ENCODE results near the gene NHERF1. TPM values are rescaled to one million over a fixed set of nuclear protein-coding genes. Genes with fewer than 3 reads are reported as not detected.

The NHERF1 gene
- polyA plus RNA-seq, 1 donor (not counting 4 experiments of a cell fraction or from before 2014, with no cell fraction given), result 45.6 TPM

GRCh38 chr17:74737299-74738050, 11.0 kb upstream of the NHERF1 start:
- DNase-seq (ENCODE audit: low read depth, low spot score) (no peak), FAIRE-seq (no peak)
- TF ChIP-seq CTCF (optimal IDR thresholded peaks at IDR 0.05 in 1 of 3, IDR thresholded peaks at IDR 0.05 in 1 of 3, conservative IDR thresholded peaks at IDR 0.05 in 1 of 3; ENCODE audit: extremely low read depth in 1 of 3, insufficient read depth in 2 of 3, low read length in 3 of 3) (peak; percentile 15 to 58 (median 58)), EZH2 (IDR thresholded peaks at IDR 0.05; ENCODE audit: low read length) (peak; percentile 89)
- Histone ChIP-seq H3K9ac (ENCODE audit: control insufficient read depth, extremely low read depth, insufficient read depth, low read length) (no peak overlapping the region), H4K20me1 (ENCODE audit: control insufficient read depth, extremely low read depth, insufficient read depth, low read length) (peaks cover 2% of the 10 kb centered on the region), H3K4me2 (ENCODE audit: control insufficient read depth, extremely low read depth, insufficient read depth, low read depth, low read length) (peak overlapping the region; percentile 22), H2AFZ (ENCODE audit: control insufficient read depth, low read length) (no peak overlapping the region), H3K9me1 (ENCODE audit: control insufficient read depth, extremely low read depth, insufficient read depth, low read length) (no peaks in the 10 kb centered on the region), H3K27ac (ENCODE audit: control insufficient read depth, insufficient read depth, low read length) (no peak overlapping the region), H3K27me3 (ENCODE audit: control insufficient read depth, extremely low read depth, insufficient read depth, low read length) (peaks cover 50% of the 10 kb centered on the region), H3K36me3 (ENCODE audit: control insufficient read depth in 2 of 2, extremely low read depth in 1 of 2, insufficient read depth in 2 of 2, low read length in 2 of 2) (no peaks in the 10 kb centered on the region), H3K79me2 (ENCODE audit: control insufficient read depth, insufficient read depth, low read length) (no peaks in the 10 kb centered on the region), H3K9me3 (ENCODE audit: control insufficient read depth, low read depth, low read length) (no peaks in the 10 kb centered on the region), H3K4me3 (ENCODE audit: control insufficient read depth in 2 of 3, extremely low read depth in 1 of 3, insufficient read depth in 2 of 3, low read depth in 1 of 3, low read length in 3 of 3) (no peak overlapping the region), H3K4me1 (ENCODE audit: control insufficient read depth, extremely low read depth, insufficient read depth, low read length) (peaks cover 2% of the 10 kb centered on the region)
- dilution Hi-C loops (cut with MboI; ENCODE audit: extremely low pct_ligation_motif_present, low sequenced_read_pairs), result no loop called here

DNA sequence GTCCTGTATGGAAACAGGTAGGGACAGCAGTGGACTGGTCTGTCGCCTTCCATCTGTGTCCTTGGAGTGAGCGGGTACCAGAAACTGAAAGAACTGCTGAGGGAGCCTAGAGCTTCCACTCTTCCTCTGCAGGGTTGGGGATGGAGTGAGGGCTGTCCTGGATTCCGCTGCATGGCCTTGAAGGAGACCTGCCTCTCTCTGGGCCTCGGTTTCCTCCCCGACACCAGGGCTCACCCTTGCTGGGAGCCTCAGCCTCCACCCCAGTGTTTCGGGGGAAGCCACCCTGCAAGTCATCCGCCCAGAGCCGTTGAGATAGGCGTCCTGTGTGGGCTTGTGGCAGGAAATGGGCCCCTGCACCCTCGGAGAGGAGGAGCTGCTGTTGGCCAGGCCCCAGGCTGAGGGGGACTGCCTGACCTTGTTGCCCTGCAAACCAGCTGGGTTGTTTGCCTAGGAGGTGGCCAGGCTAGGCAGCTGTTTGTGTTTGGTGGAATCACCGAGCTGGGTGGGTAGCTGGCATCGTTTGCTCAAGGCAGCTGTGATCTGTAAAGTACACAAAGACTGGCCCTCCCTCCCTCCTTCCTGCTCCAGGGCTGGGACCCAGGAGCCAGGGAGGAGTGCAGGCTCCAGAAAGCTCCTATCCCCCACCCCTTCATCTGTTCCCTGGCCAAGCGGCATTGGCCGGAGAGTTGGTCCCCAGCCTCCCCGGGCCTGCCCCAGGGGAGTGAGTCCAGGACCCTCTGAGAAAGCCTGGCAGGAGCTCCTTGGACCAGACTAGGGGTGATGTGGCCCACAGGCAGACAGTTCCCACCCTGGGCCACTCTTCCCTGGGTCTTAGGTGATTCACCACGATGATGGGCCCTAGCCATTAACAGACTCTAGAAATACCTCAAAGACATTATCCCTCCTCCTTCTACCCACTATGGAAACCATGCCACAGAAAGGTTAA, 10.1 kb upstream of the NHERF1 start:
- dilution Hi-C loops (cut with MboI; ENCODE audit: extremely low pct_ligation_motif_present, low sequenced_read_pairs), result no loop called here
- H3K27ac ChIP-seq (ENCODE audit: control insufficient read depth, insufficient read depth, low read length), result no peak overlapping the region
- H3K4me1 ChIP-seq (ENCODE audit: control insufficient read depth, extremely low read depth, insufficient read depth, low read length), result peaks cover 2% of the 10 kb centered on the region

More for the DNA sequence above, 10.1 kb upstream of the NHERF1 start:
- FAIRE-seq (no peak), DNase-seq (ENCODE audit: low read depth, low spot score) (no peak)
- no peaks in the 10 kb centered on the region for H3K9me1 ChIP-seq (ENCODE audit: control insufficient read depth, extremely low read depth, insufficient read depth, low read length)
- no peak overlapping the region for H2AFZ ChIP-seq (ENCODE audit: control insufficient read depth, low read length)
- no peak overlapping the region for H3K4me3 ChIP-seq (ENCODE audit: control insufficient read depth in 2 of 3, extremely low read depth in 1 of 3, insufficient read depth in 2 of 3, low read depth in 1 of 3, low read length in 3 of 3)
- no peak for TF ChIP-seq CTCF (optimal IDR thresholded peaks at IDR 0.05 in 1 of 3, IDR thresholded peaks at IDR 0.05 in 1 of 3, conservative IDR thresholded peaks at IDR 0.05 in 1 of 3; ENCODE audit: extremely low read depth in 1 of 3, insufficient read depth in 2 of 3, low read length in 3 of 3)
- TF ChIP-seq EZH2 (IDR thresholded peaks at IDR 0.05; ENCODE audit: low read length), result no peak
- no peaks in the 10 kb centered on the region for H3K36me3 ChIP-seq (ENCODE audit: control insufficient read depth in 2 of 2, extremely low read depth in 1 of 2, insufficient read depth in 2 of 2, low read length in 2 of 2)
- H3K9me3 ChIP-seq (ENCODE audit: control insufficient read depth, low read depth, low read length), result no peaks in the 10 kb centered on the region
- peaks cover 2% of the 10 kb centered on the region for H4K20me1 ChIP-seq (ENCODE audit: control insufficient read depth, extremely low read depth, insufficient read depth, low read length)
- H3K9ac ChIP-seq (ENCODE audit: control insufficient read depth, extremely low read depth, insufficient read depth, low read length), result no peak overlapping the region
- no peaks in the 10 kb centered on the region for H3K79me2 ChIP-seq (ENCODE audit: control insufficient read depth, insufficient read depth, low read length)
- H3K4me2 ChIP-seq (ENCODE audit: control insufficient read depth, extremely low read depth, insufficient read depth, low read depth, low read length), result peak overlapping the region; percentile 16
- H3K27me3 ChIP-seq (ENCODE audit: control insufficient read depth, extremely low read depth, insufficient read depth, low read length), result peaks cover 50% of the 10 kb centered on the region
